ENCODE data around the gene HNRNPA0. TPM values are rescaled to one million over a fixed set of nuclear protein-coding genes. Genes with fewer than 3 reads are reported as not detected.

The HNRNPA0 gene
- total and polyA plus RNA-seq, 5 donors from 2014 or later, result 14.0 to 38.1 (median 15.8) TPM

- H3K27ac Mint-ChIP-seq, result peak overlapping the region in 1 of 3 donors; percentile 14
- DNase-seq (no peak), ATAC-seq (ENCODE audit: low read depth in 2 of 2) (no peak)
- peaks cover 12% of the 10 kb centered on the region for H3K36me3 Mint-ChIP-seq
- no peaks in the 10 kb centered on the region for H3K9me3 ChIP-seq (ENCODE audit: control insufficient read depth in 2 of 2, low read length in 2 of 2)
- peaks cover 4% of the 10 kb centered on the region for H3K27me3 Mint-ChIP-seq
- H3K4me3 Mint-ChIP-seq, result peak overlapping the region in 3 of 4 donors; percentile 16 to 83 (median 22)
- no peak overlapping the region for H3K27ac ChIP-seq (ENCODE audit: insufficient read depth, low read length, poor library complexity, severe bottlenecking)
- peaks cover 37% of the 10 kb centered on the region for H3K4me1 ChIP-seq (ENCODE audit: control insufficient read depth, insufficient read depth, low read length, poor library complexity, severe bottlenecking)
- peaks cover 6 to 35% (median 10%) of the 10 kb centered on the region in 4 donors for H3K4me1 Mint-ChIP-seq
- peak overlapping the region; percentile 4 for H3K4me3 ChIP-seq (ENCODE audit: low read depth, low read length)
- H3K27me3 ChIP-seq (ENCODE audit: control insufficient read depth, insufficient read depth, low read length), result no peaks in the 10 kb centered on the region
- peaks cover 0 to 1% (median 0%) of the 10 kb centered on the region in 7 donors for H3K9me3 Mint-ChIP-seq
- H3K36me3 ChIP-seq (ENCODE audit: control insufficient read depth, insufficient read depth, low read length), result no peaks in the 10 kb centered on the region
These were observed 21.2 kb downstream of the HNRNPA0 start for GRCh38 chr5:137733006-137733405.

- H3K9me3 Mint-ChIP-seq, result no peaks in the 10 kb centered on the region
- ATAC-seq (ENCODE audit: low read depth in 2 of 2) (no peak), DNase-seq (no peak)
- Histone ChIP-seq H3K4me3 (ENCODE audit: low read depth, low read length) (no peak overlapping the region), H3K9me3 (ENCODE audit: control insufficient read depth in 2 of 2, low read length in 2 of 2) (no peaks in the 10 kb centered on the region), H3K4me1 (ENCODE audit: control insufficient read depth, insufficient read depth, low read length, poor library complexity, severe bottlenecking) (peaks cover 22% of the 10 kb centered on the region), H3K36me3 (ENCODE audit: control insufficient read depth, insufficient read depth, low read length) (no peaks in the 10 kb centered on the region), H3K27ac (ENCODE audit: insufficient read depth, low read length, poor library complexity, severe bottlenecking) (no peak overlapping the region), H3K27me3 (ENCODE audit: control insufficient read depth, insufficient read depth, low read length) (no peaks in the 10 kb centered on the region)
- H3K27ac Mint-ChIP-seq, result no peak overlapping the region
- peaks cover 6 to 35% (median 10%) of the 10 kb centered on the region in 4 donors for H3K4me1 Mint-ChIP-seq
- H3K36me3 Mint-ChIP-seq, result peaks cover 10% of the 10 kb centered on the region
- peak overlapping the region in 1 of 4 donors; percentile 4 for H3K4me3 Mint-ChIP-seq
- H3K27me3 Mint-ChIP-seq, result peaks cover 4% of the 10 kb centered on the region
These were observed 23.0 kb downstream of the HNRNPA0 start for GRCh38 chr5:137731176-137731575.

- no peak overlapping the region for H3K27ac Mint-ChIP-seq
- Histone ChIP-seq H3K9me3 (ENCODE audit: control insufficient read depth in 2 of 2, low read length in 2 of 2) (no peaks in the 10 kb centered on the region), H3K4me3 (ENCODE audit: low read depth, low read length) (no peak overlapping the region), H3K27ac (ENCODE audit: insufficient read depth, low read length, poor library complexity, severe bottlenecking) (no peak overlapping the region), H3K4me1 (ENCODE audit: control insufficient read depth, insufficient read depth, low read length, poor library complexity, severe bottlenecking) (peaks cover 16% of the 10 kb centered on the region), H3K36me3 (ENCODE audit: control insufficient read depth, insufficient read depth, low read length) (no peaks in the 10 kb centered on the region), H3K27me3 (ENCODE audit: control insufficient read depth, insufficient read depth, low read length) (no peaks in the 10 kb centered on the region)
- no peak overlapping the region for H3K4me3 Mint-ChIP-seq
- H3K9me3 Mint-ChIP-seq, result no peaks in the 10 kb centered on the region
- peaks cover 6 to 35% (median 10%) of the 10 kb centered on the region in 4 donors for H3K4me1 Mint-ChIP-seq
- H3K36me3 Mint-ChIP-seq, result peaks cover 10% of the 10 kb centered on the region
- peaks cover 4% of the 10 kb centered on the region for H3K27me3 Mint-ChIP-seq
- DNase-seq, result no peak
- ATAC-seq (ENCODE audit: low read depth in 2 of 2), result no peak
These were observed 23.8 kb downstream of the HNRNPA0 start for GRCh38 chr5:137730336-137730735.

- H3K4me3 Mint-ChIP-seq, result no peak overlapping the region
- H3K4me1 ChIP-seq (ENCODE audit: control insufficient read depth, insufficient read depth, low read length, poor library complexity, severe bottlenecking), result no peaks in the 10 kb centered on the region
- H3K36me3 Mint-ChIP-seq, result peaks cover 10% of the 10 kb centered on the region
- no peaks in the 10 kb centered on the region for H3K27me3 ChIP-seq (ENCODE audit: control insufficient read depth, insufficient read depth, low read length)
- H3K9me3 Mint-ChIP-seq, result no peaks in the 10 kb centered on the region
- H3K27ac ChIP-seq (ENCODE audit: insufficient read depth, low read length, poor library complexity, severe bottlenecking), result no peak overlapping the region
- no peak overlapping the region for H3K27ac Mint-ChIP-seq
- no peaks in the 10 kb centered on the region for H3K36me3 ChIP-seq (ENCODE audit: control insufficient read depth, insufficient read depth, low read length)
- no peaks in the 10 kb centered on the region for H3K9me3 ChIP-seq (ENCODE audit: control insufficient read depth in 2 of 2, low read length in 2 of 2)
- no peak overlapping the region for H3K4me3 ChIP-seq (ENCODE audit: low read depth, low read length)
- peaks cover 6 to 23% (median 7%) of the 10 kb centered on the region in 4 donors for H3K4me1 Mint-ChIP-seq
- no peak for DNase-seq
- H3K27me3 Mint-ChIP-seq, result peaks cover 4% of the 10 kb centered on the region
- ATAC-seq (ENCODE audit: low read depth in 2 of 2), result no peak
These were observed 26.1 kb downstream of the HNRNPA0 start for GRCh38 chr5:137728048-137728447.

- DNase-seq (no peak), ATAC-seq (ENCODE audit: low read depth in 2 of 2) (no peak)
- no peaks in the 10 kb centered on the region for H3K4me1 ChIP-seq (ENCODE audit: control insufficient read depth, insufficient read depth, low read length, poor library complexity, severe bottlenecking)
- Mint-ChIP-seq H3K36me3 (peaks cover 10% of the 10 kb centered on the region), H3K4me1 (peaks cover 5 to 19% (median 6%) of the 10 kb centered on the region in 4 donors), H3K27me3 (peaks cover 4% of the 10 kb centered on the region), H3K4me3 (no peak overlapping the region), H3K27ac (no peak overlapping the region), H3K9me3 (no peaks in the 10 kb centered on the region)
- H3K27me3 ChIP-seq (ENCODE audit: control insufficient read depth, insufficient read depth, low read length), result no peaks in the 10 kb centered on the region
- H3K9me3 ChIP-seq (ENCODE audit: control insufficient read depth in 2 of 2, low read length in 2 of 2), result no peaks in the 10 kb centered on the region
- no peak overlapping the region for H3K27ac ChIP-seq (ENCODE audit: insufficient read depth, low read length, poor library complexity, severe bottlenecking)
- no peak overlapping the region for H3K4me3 ChIP-seq (ENCODE audit: low read depth, low read length)
- no peaks in the 10 kb centered on the region for H3K36me3 ChIP-seq (ENCODE audit: control insufficient read depth, insufficient read depth, low read length)
These were observed 26.5 kb downstream of the HNRNPA0 start for GRCh38 chr5:137727623-137728022.

- no peaks in the 10 kb centered on the region for H3K27me3 Mint-ChIP-seq
- Histone ChIP-seq H3K4me1 (ENCODE audit: control insufficient read depth, insufficient read depth, low read length, poor library complexity, severe bottlenecking) (no peaks in the 10 kb centered on the region), H3K27me3 (ENCODE audit: control insufficient read depth, insufficient read depth, low read length) (no peaks in the 10 kb centered on the region), H3K9me3 (ENCODE audit: control insufficient read depth in 2 of 2, low read length in 2 of 2) (no peaks in the 10 kb centered on the region), H3K36me3 (ENCODE audit: control insufficient read depth, insufficient read depth, low read length) (peaks cover 10% of the 10 kb centered on the region), H3K4me3 (ENCODE audit: low read depth, low read length) (no peak overlapping the region), H3K27ac (ENCODE audit: insufficient read depth, low read length, poor library complexity, severe bottlenecking) (no peak overlapping the region)
- DNase-seq, result no peak
- peaks cover 0 to 9% (median 1%) of the 10 kb centered on the region in 4 donors for H3K4me1 Mint-ChIP-seq
- H3K9me3 Mint-ChIP-seq, result no peaks in the 10 kb centered on the region
- no peak overlapping the region for H3K4me3 Mint-ChIP-seq
- peaks cover 6% of the 10 kb centered on the region for H3K36me3 Mint-ChIP-seq
- H3K27ac Mint-ChIP-seq, result no peak overlapping the region
- ATAC-seq (ENCODE audit: low read depth in 2 of 2), result no peak
These were observed 29.9 kb downstream of the HNRNPA0 start for GRCh38 chr5:137724251-137724650.

- H3K4me1 Mint-ChIP-seq, result peaks cover 3 to 7% (median 5%) of the 10 kb centered on the region in 4 donors
- DNase-seq, result no peak
- Histone ChIP-seq H3K9me3 (ENCODE audit: control insufficient read depth in 2 of 2, low read length in 2 of 2) (peaks cover 0 to 4% of the 10 kb centered on the region in 2 experiments), H3K27ac (ENCODE audit: insufficient read depth, low read length, poor library complexity, severe bottlenecking) (no peak overlapping the region), H3K36me3 (ENCODE audit: control insufficient read depth, insufficient read depth, low read length) (peaks cover 18% of the 10 kb centered on the region), H3K4me3 (ENCODE audit: low read depth, low read length) (no peak overlapping the region), H3K27me3 (ENCODE audit: control insufficient read depth, insufficient read depth, low read length) (no peaks in the 10 kb centered on the region), H3K4me1 (ENCODE audit: control insufficient read depth, insufficient read depth, low read length, poor library complexity, severe bottlenecking) (no peaks in the 10 kb centered on the region)
- no peak for ATAC-seq (ENCODE audit: low read depth in 2 of 2)
- peaks cover 0 to 9% (median 0%) of the 10 kb centered on the region in 7 donors for H3K9me3 Mint-ChIP-seq
- no peaks in the 10 kb centered on the region for H3K27me3 Mint-ChIP-seq
- no peak overlapping the region for H3K4me3 Mint-ChIP-seq
- H3K36me3 Mint-ChIP-seq, result peaks cover 41% of the 10 kb centered on the region
- no peak overlapping the region for H3K27ac Mint-ChIP-seq
These were observed 35.6 kb downstream of the HNRNPA0 start for GRCh38 chr5:137718611-137719010.

GRCh38 chr5:137716337-137716736 lies 37.8 kb downstream of the HNRNPA0 start:
- ATAC-seq (ENCODE audit: low read depth in 2 of 2), result no peak
- no peaks in the 10 kb centered on the region for H3K4me1 ChIP-seq (ENCODE audit: control insufficient read depth, insufficient read depth, low read length, poor library complexity, severe bottlenecking)
- peaks cover 3 to 7% (median 5%) of the 10 kb centered on the region in 4 donors for H3K4me1 Mint-ChIP-seq
- DNase-seq, result no peak
- H3K4me3 ChIP-seq (ENCODE audit: low read depth, low read length), result no peak overlapping the region
- H3K4me3 Mint-ChIP-seq, result no peak overlapping the region
- H3K36me3 ChIP-seq (ENCODE audit: control insufficient read depth, insufficient read depth, low read length), result peaks cover 21% of the 10 kb centered on the region
- H3K27me3 Mint-ChIP-seq, result no peaks in the 10 kb centered on the region
- H3K27me3 ChIP-seq (ENCODE audit: control insufficient read depth, insufficient read depth, low read length), result no peaks in the 10 kb centered on the region
- peaks cover 0 to 16% (median 3%) of the 10 kb centered on the region in 7 donors for H3K9me3 Mint-ChIP-seq
- no peak overlapping the region for H3K27ac Mint-ChIP-seq
- peaks cover 0 to 4% of the 10 kb centered on the region in 2 experiments for H3K9me3 ChIP-seq (ENCODE audit: control insufficient read depth in 2 of 2, low read length in 2 of 2)
- no peak overlapping the region for H3K27ac ChIP-seq (ENCODE audit: insufficient read depth, low read length, poor library complexity, severe bottlenecking)
- peaks cover 55% of the 10 kb centered on the region for H3K36me3 Mint-ChIP-seq
